ENCODE measurements around the gene PPP1R16B. TPM values are rescaled to one million over a fixed set of nuclear protein-coding genes. Genes with fewer than 3 reads are reported as not detected.

The PPP1R16B gene
- total RNA-seq, 1 donor, result not detected

GRCh38 chr20:38893565-38894090 is 88.1 kb downstream of the PPP1R16B start:
- Histone ChIP-seq H3K27ac (ENCODE audit: low read depth, low read length) (no peak overlapping the region), H3K27me3 (ENCODE audit: insufficient read depth, low read length) (peaks cover 27% of the 10 kb centered on the region), H2AFZ (ENCODE audit: low read length) (no peak overlapping the region), H3K79me2 (ENCODE audit: insufficient read depth, low read length) (no peaks in the 10 kb centered on the region), H3K4me3 (ENCODE audit: insufficient read depth, low read length) (no peak overlapping the region), H3K4me1 (ENCODE audit: insufficient read depth, low read length) (no peaks in the 10 kb centered on the region), H4K20me1 (ENCODE audit: insufficient read depth, low read length) (no peaks in the 10 kb centered on the region), H3K36me3 (ENCODE audit: insufficient read depth, low read length) (no peaks in the 10 kb centered on the region), H3K9me3 (ENCODE audit: low read depth, low read length) (no peaks in the 10 kb centered on the region), H3K4me2 (ENCODE audit: insufficient read depth, low read length) (no peak overlapping the region)
- DNase-seq (ENCODE audit: insufficient read length, low spot score, missing footprints), result peak; percentile 95
- peak; percentile 73 for TF ChIP-seq CTCF (IDR thresholded peaks at IDR 0.05; ENCODE audit: extremely low read depth, low read depth, low read length)

GRCh38 chr20:38894091-38894847 is 88.8 kb downstream of the PPP1R16B start:
- H3K4me1 ChIP-seq (ENCODE audit: insufficient read depth, low read length), result no peaks in the 10 kb centered on the region
- H3K9me3 ChIP-seq (ENCODE audit: low read depth, low read length), result no peaks in the 10 kb centered on the region
- no peak overlapping the region for H3K27ac ChIP-seq (ENCODE audit: low read depth, low read length)
- no peaks in the 10 kb centered on the region for H3K36me3 ChIP-seq (ENCODE audit: insufficient read depth, low read length)
- H4K20me1 ChIP-seq (ENCODE audit: insufficient read depth, low read length), result no peaks in the 10 kb centered on the region
- H3K27me3 ChIP-seq (ENCODE audit: insufficient read depth, low read length), result peaks cover 32% of the 10 kb centered on the region
- H2AFZ ChIP-seq (ENCODE audit: low read length), result no peak overlapping the region
- no peak for TF ChIP-seq CTCF (IDR thresholded peaks at IDR 0.05; ENCODE audit: extremely low read depth, low read depth, low read length)
- H3K4me3 ChIP-seq (ENCODE audit: insufficient read depth, low read length), result no peak overlapping the region
- no peak overlapping the region for H3K4me2 ChIP-seq (ENCODE audit: insufficient read depth, low read length)
- DNase-seq (ENCODE audit: insufficient read length, low spot score, missing footprints), result no peak
- no peaks in the 10 kb centered on the region for H3K79me2 ChIP-seq (ENCODE audit: insufficient read depth, low read length)

- H4K20me1 ChIP-seq (ENCODE audit: insufficient read depth, low read length), result no peaks in the 10 kb centered on the region
- H3K27ac ChIP-seq (ENCODE audit: low read depth, low read length), result no peak overlapping the region
- peaks cover 35% of the 10 kb centered on the region for H3K27me3 ChIP-seq (ENCODE audit: insufficient read depth, low read length)
- H3K4me1 ChIP-seq (ENCODE audit: insufficient read depth, low read length), result no peaks in the 10 kb centered on the region
- no peak for TF ChIP-seq CTCF (IDR thresholded peaks at IDR 0.05; ENCODE audit: extremely low read depth, low read depth, low read length)
- no peak for DNase-seq (ENCODE audit: insufficient read length, low spot score, missing footprints)
- no peak overlapping the region for H3K4me3 ChIP-seq (ENCODE audit: insufficient read depth, low read length)
- H3K9me3 ChIP-seq (ENCODE audit: low read depth, low read length), result no peaks in the 10 kb centered on the region
- H2AFZ ChIP-seq (ENCODE audit: low read length), result no peak overlapping the region
- no peaks in the 10 kb centered on the region for H3K79me2 ChIP-seq (ENCODE audit: insufficient read depth, low read length)
- no peaks in the 10 kb centered on the region for H3K36me3 ChIP-seq (ENCODE audit: insufficient read depth, low read length)
- no peak overlapping the region for H3K4me2 ChIP-seq (ENCODE audit: insufficient read depth, low read length)
Measured at GRCh38 chr20:38895098-38895949, 89.8 kb downstream of the PPP1R16B start.

All from osteoblast (primary cell).